ENCODE results near the gene FDXR. TPM values are rescaled to one million over a fixed set of nuclear protein-coding genes. Genes with fewer than 3 reads are reported as not detected.
A peak's percentile ranks its signal among the peaks of the same experiment; 100 is the strongest.
"Not testable (repeated sequence)": the region's sequence is repeated elsewhere in the genome, so short reads cannot be mapped to it uniquely, and the experiment has no call there.

FDXR gene, protein sequence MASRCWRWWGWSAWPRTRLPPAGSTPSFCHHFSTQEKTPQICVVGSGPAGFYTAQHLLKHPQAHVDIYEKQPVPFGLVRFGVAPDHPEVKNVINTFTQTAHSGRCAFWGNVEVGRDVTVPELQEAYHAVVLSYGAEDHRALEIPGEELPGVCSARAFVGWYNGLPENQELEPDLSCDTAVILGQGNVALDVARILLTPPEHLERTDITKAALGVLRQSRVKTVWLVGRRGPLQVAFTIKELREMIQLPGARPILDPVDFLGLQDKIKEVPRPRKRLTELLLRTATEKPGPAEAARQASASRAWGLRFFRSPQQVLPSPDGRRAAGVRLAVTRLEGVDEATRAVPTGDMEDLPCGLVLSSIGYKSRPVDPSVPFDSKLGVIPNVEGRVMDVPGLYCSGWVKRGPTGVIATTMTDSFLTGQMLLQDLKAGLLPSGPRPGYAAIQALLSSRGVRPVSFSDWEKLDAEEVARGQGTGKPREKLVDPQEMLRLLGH
- total RNA-seq = 18.8 and 20.5 TPM in 2 replicates

DNA sequence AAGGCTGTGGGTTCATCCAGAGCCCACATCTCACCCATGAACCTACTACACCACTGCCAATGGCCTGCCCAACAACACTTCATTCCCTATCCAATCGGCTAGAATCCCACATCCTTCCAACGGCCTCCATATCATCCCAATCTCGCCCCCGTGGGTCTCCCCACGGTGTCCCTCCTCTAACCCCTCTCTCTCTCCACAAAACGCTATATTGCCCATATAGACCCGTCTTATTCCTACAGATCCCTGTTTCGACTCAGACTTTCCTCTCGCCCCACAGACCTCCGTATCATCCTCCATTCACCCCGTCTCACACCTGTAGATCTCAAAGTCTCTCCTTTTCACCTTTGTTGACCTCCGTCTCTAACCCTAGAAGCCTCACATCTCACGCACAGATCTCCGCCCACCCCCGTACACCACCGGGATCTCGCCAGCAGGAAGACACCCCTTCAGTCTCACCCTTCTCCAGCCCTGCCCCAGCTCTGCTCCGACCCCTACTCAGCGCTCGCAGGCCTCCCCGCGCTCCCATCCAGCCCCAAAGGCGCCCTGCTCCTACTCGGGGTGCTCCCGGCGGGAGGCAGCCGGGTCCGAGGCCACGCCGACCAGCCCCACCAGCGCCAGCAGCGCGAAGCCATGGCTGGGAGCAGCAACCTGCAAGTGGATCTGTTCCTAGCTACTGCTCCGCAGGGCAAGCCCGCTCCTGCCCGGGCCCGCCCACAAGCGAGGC, at the start of gene FDXR:
Gene FDXR, minus strand, starts transcription at position 682 of the 724 bp plus-strand sequence. Its CDS starts 50 bp downstream, at position 632.
- no peaks in the 10 kb centered on the region for H3K27me3 Mint-ChIP-seq
- DNase-seq = no peak
- intact Hi-C loops (cut with micrococcal nuclease) = loop anchor here (1.0 to 5.0 kb wide), 4 partner anchors 20 to 140 kb away; partner anchors contain the start of genes MRPL58, NAT9 and NHERF1
- H3K4me3 Mint-ChIP-seq = peak within 1 kb of the TSS; percentile 89
- H3K4me1 Mint-ChIP-seq = peaks cover 31% of the 10 kb centered on the region
- H3K9me3 Mint-ChIP-seq = no peaks in the 10 kb centered on the region
- H3K27ac Mint-ChIP-seq = peak within 1 kb of the TSS; percentile 84
- peaks cover 11% of the 10 kb centered on the region for H3K36me3 Mint-ChIP-seq (ENCODE audit: low read depth)

DNA sequence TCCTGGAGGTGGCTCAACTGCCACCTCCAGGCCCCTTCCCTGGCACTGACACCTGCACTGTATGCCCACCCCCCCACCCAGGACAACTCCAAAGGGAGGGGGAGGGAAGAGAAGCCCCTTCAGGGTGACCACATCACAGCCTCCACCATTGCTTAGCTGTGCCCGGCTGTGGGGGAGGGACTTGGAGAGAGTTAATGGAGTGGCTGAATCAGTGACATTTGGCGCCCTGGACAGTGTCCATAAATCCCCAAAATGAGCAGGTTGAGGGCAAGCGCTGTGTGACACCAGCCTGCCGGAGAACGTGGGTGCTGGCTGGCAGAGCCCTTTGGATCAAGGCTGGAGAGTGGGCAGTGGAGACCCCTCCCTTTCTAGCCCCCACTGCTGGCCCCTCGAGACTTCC, 49.4 kb upstream of the FDXR start:
- H3K27ac Mint-ChIP-seq = no peak overlapping the region
- no peaks in the 10 kb centered on the region for H3K9me3 Mint-ChIP-seq
- peaks cover 54% of the 10 kb centered on the region for H3K27me3 Mint-ChIP-seq
- intact Hi-C loops (cut with micrococcal nuclease) = no loop called here
- DNase-seq = no peak
- peaks cover 2% of the 10 kb centered on the region for H3K4me1 Mint-ChIP-seq
- no peak overlapping the region for H3K4me3 Mint-ChIP-seq
- H3K36me3 Mint-ChIP-seq (ENCODE audit: low read depth) = no peaks in the 10 kb centered on the region

- Mint-ChIP-seq H3K27ac (no peak overlapping the region), H3K4me1 (peaks cover 2% of the 10 kb centered on the region), H3K27me3 (peaks cover 53% of the 10 kb centered on the region), H3K36me3 (ENCODE audit: low read depth) (no peaks in the 10 kb centered on the region), H3K9me3 (no peaks in the 10 kb centered on the region), H3K4me3 (no peak overlapping the region)
- no peak for DNase-seq
- intact Hi-C loops (cut with micrococcal nuclease) = no loop called here
These were observed 49.0 kb upstream of the FDXR start for GRCh38 chr17:74921769-74922168.

- Mint-ChIP-seq H3K36me3 (ENCODE audit: low read depth) (no peaks in the 10 kb centered on the region), H3K4me3 (no peak overlapping the region), H3K9me3 (no peaks in the 10 kb centered on the region), H3K27me3 (peaks cover 47% of the 10 kb centered on the region), H3K4me1 (peaks cover 2% of the 10 kb centered on the region), H3K27ac (no peak overlapping the region)
- intact Hi-C loops (cut with micrococcal nuclease) = no loop called here
- no peak for DNase-seq
These were observed 48.4 kb upstream of the FDXR start for GRCh38 chr17:74921026-74921681.

DNA sequence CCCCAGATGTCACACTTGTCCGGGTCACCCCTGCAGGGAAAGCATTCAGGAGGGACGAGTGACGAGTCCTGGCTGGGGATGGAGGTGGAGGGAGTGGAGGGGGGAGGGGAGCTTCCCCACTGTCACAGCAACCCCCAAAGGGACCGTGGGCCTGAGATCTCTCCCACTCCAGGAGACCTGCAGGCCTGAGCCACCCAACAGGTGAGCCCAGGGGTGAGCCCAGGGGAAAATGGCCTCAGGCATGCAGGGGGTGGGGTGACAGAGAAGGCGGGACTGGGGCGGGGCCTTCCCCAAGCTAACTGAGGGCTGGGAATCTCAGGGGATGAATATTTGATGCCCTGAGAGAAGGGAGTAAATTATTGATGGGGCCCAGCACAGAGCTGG, 47.8 kb upstream of the FDXR start:
- H3K27me3 Mint-ChIP-seq = peaks cover 43% of the 10 kb centered on the region
- no peaks in the 10 kb centered on the region for H3K9me3 Mint-ChIP-seq
- no peak for DNase-seq
- no peak overlapping the region for H3K4me3 Mint-ChIP-seq
- intact Hi-C loops (cut with micrococcal nuclease) = no loop called here
- no peaks in the 10 kb centered on the region for H3K36me3 Mint-ChIP-seq (ENCODE audit: low read depth)
- H3K4me1 Mint-ChIP-seq = peaks cover 2% of the 10 kb centered on the region
- no peak overlapping the region for H3K27ac Mint-ChIP-seq

DNA sequence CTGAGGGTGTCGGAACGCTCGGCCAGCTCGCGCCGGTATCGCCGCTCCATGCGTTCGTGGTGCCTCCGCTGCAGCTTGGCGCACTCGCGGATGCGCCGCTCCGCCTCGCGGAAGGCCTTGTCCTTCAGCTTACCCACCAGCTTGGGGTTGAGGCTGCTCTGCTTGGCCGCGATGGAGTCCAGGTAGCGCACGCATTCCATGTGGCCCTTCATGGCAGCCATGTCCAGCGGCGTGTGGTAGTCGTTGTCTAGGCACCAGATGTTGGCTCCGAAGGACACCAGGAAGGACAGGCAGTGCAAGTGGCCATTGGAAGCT, 47.5 kb upstream of the FDXR start:
- intact Hi-C loops (cut with micrococcal nuclease) = no loop called here
- no peaks in the 10 kb centered on the region for H3K36me3 Mint-ChIP-seq (ENCODE audit: low read depth)
- DNase-seq = no peak
- H3K9me3 Mint-ChIP-seq = no peaks in the 10 kb centered on the region
- H3K27ac Mint-ChIP-seq = no peak overlapping the region
- peaks cover 2% of the 10 kb centered on the region for H3K4me1 Mint-ChIP-seq
- no peak overlapping the region for H3K4me3 Mint-ChIP-seq
- H3K27me3 Mint-ChIP-seq = peaks cover 39% of the 10 kb centered on the region

DNA sequence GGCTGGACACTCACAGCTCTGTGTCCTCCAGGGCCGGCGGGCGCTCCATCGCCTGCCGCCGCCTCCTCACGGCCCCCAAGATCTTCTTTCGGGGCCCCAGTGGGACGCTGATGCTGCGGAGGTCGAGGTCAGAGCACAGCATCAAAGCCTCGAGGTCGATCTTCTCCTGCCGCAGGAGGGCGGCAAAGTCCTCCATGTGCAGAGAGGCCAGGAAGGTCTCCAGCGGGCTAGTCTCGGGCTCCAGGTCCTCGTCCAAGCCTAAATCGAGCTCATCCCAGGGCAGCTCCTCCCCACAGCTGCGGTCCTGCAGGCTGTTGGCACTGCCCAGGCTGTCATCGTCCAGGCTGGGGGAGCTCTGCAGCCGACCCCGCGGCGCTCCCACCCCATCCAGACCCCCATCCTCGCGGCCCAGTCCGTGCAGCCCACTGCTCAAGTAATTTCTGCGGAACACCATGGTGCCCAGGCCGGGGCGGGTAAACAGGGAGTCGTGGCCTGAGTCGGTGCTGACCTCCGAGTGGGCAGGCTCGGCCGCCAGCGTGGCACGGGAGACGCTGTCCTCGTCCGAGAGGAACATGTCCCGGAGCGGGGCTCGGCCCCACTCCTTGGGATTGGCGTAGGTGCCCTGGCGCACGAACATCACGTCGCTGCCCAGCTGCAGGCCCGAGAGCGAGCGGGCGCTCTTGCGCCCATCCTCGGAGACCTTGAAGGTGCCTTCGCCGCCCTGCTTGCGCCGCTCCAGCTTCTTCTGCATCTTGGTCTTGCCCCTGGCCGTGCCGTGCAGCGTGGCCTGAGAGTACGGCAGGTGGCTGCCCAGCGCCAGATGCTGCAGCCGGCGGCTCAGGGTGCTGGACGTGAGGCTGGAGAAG, 46.9 kb upstream of the FDXR start:
- intact Hi-C loops (cut with micrococcal nuclease) = no loop called here
- Mint-ChIP-seq H3K9me3 (no peaks in the 10 kb centered on the region), H3K36me3 (ENCODE audit: low read depth) (no peaks in the 10 kb centered on the region), H3K4me3 (no peak overlapping the region), H3K27ac (no peak overlapping the region), H3K27me3 (peaks cover 33% of the 10 kb centered on the region), H3K4me1 (peaks cover 2% of the 10 kb centered on the region)
- no peak for DNase-seq

DNA sequence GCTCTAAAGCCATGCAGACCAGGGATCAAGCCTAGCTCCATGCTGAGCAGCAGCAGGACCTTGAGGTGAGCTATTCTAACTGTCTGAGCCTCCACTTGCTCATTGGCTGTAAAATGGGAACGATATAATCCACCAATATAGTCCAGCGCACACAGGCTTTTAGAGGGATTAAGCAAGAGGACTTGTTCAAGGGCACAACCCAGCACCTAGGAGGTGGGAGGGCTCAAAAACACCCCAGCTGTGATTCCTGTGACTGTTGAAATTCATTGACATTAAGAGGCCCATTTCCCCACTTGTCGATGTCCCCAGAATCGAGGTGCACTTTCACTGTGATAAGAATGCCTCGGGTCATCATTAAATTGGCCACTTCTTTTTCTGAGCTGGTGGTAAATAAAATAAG, 46.1 kb upstream of the FDXR start:
- Mint-ChIP-seq H3K36me3 (ENCODE audit: low read depth) (no peaks in the 10 kb centered on the region), H3K4me3 (no peak overlapping the region), H3K27ac (no peak overlapping the region), H3K27me3 (peaks cover 31% of the 10 kb centered on the region), H3K4me1 (no peaks in the 10 kb centered on the region), H3K9me3 (no peaks in the 10 kb centered on the region)
- intact Hi-C loops (cut with micrococcal nuclease) = no loop called here
- DNase-seq = no peak

DNA sequence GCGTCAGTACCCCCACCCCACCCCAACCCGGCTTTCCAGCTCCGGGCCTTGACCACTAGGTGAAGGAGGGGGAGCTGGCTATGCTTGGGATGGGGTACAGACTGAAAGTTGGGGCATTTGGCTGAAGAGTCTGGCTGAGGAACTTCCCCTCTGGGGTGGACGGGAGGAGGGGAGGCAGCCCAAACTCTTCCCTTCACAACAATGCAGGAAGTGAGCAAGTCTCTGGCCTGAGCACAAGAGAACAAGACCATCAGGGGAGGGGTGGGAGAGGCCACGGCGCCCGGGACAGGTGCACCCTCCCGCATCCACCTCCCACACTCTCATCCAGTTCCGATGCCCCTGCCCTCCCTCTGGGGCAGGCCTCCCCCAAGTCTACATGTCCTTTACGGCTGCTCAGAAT, 44.6 kb upstream of the FDXR start:
- Mint-ChIP-seq H3K27ac (no peak overlapping the region), H3K9me3 (no peaks in the 10 kb centered on the region), H3K27me3 (peaks cover 27% of the 10 kb centered on the region), H3K4me3 (no peak overlapping the region), H3K36me3 (ENCODE audit: low read depth) (no peaks in the 10 kb centered on the region), H3K4me1 (no peaks in the 10 kb centered on the region)
- no peak for DNase-seq
- intact Hi-C loops (cut with micrococcal nuclease) = no loop called here

GRCh38 chr17:74916851-74917199, 44.0 kb upstream of the FDXR start:
- no peaks in the 10 kb centered on the region for H3K36me3 Mint-ChIP-seq (ENCODE audit: low read depth)
- intact Hi-C loops (cut with micrococcal nuclease) = no loop called here

GRCh38 chr17:74916136-74916850, 43.5 kb upstream of the FDXR start:
- H3K4me1 Mint-ChIP-seq = no peaks in the 10 kb centered on the region

More at GRCh38 chr17:74916851-74917199, 44.0 kb upstream of the FDXR start:
- no peaks in the 10 kb centered on the region for H3K9me3 Mint-ChIP-seq
- no peak overlapping the region for H3K4me3 Mint-ChIP-seq
- no peaks in the 10 kb centered on the region for H3K4me1 Mint-ChIP-seq
- no peak overlapping the region for H3K27ac Mint-ChIP-seq
- peaks cover 25% of the 10 kb centered on the region for H3K27me3 Mint-ChIP-seq
- DNase-seq = no peak

DNA sequence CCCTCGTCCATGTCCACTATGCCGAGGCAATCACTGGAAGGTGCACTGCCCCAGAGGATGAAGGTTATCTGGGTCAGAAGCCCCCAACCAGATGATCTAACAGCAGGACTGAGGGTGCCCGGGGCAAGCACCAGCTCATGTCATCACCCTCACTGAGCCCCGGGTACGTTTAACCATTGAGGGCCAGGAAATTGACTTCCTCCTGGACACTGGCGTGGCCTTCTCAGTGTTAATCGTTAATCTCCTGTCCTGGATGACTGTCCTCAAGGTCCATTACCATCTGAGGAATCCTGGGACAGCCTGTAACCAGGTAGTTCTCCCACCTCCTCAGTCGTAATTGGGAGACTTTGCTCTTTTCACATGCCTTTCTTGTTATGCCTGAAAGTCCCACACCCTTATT, 38.6 kb upstream of the FDXR start:
- H3K27me3 Mint-ChIP-seq = peaks cover 15% of the 10 kb centered on the region
- H3K4me1 Mint-ChIP-seq; intact Hi-C loops (cut with micrococcal nuclease); H3K36me3 Mint-ChIP-seq (ENCODE audit: low read depth); H3K4me3 Mint-ChIP-seq; H3K27ac Mint-ChIP-seq; DNase-seq; H3K9me3 Mint-ChIP-seq: not testable (repeated sequence)

More at GRCh38 chr17:74916136-74916850, 43.5 kb upstream of the FDXR start:
- intact Hi-C loops (cut with micrococcal nuclease) = no loop called here
- no peak overlapping the region for H3K27ac Mint-ChIP-seq
- no peaks in the 10 kb centered on the region for H3K36me3 Mint-ChIP-seq (ENCODE audit: low read depth)
- no peaks in the 10 kb centered on the region for H3K9me3 Mint-ChIP-seq
- peaks cover 20% of the 10 kb centered on the region for H3K27me3 Mint-ChIP-seq
- DNase-seq = no peak
- no peak overlapping the region for H3K4me3 Mint-ChIP-seq

- intact Hi-C loops (cut with micrococcal nuclease); H3K9me3 Mint-ChIP-seq; H3K4me3 Mint-ChIP-seq; H3K4me1 Mint-ChIP-seq; DNase-seq; H3K27ac Mint-ChIP-seq; H3K36me3 Mint-ChIP-seq (ENCODE audit: low read depth): not testable (repeated sequence)
- peaks cover 13% of the 10 kb centered on the region for H3K27me3 Mint-ChIP-seq
These were observed 36.3 kb upstream of the FDXR start for GRCh38 chr17:74909097-74909496.

Data from activated CD4-positive, alpha-beta T cell treated with anti-CD3 and anti-CD28 coated beads, Interleukin-2, amount 10 ng/mL, durations not matched to agents 24 days and 14 days (primary cell).